HG02840 (cell line): ENCODE results near the gene DBT.
"Not testable (repeated sequence)": the region's sequence is repeated elsewhere in the genome, so short reads cannot be mapped to it uniquely, and the experiment has no call there.

ENCODE experiments used
- ATAC-seq: cut with Tn5 transposase; IDR thresholded peaks from one replicate; pipeline ENCODE4 v1.9.1; 2021; ENCODE audit warnings: mild to moderate bottlenecking, moderate library complexity, moderate number of reproducible peaks; ENCODE audit not compliant: unreplicated experiment, low FRiP score

The DBT gene

DNA sequence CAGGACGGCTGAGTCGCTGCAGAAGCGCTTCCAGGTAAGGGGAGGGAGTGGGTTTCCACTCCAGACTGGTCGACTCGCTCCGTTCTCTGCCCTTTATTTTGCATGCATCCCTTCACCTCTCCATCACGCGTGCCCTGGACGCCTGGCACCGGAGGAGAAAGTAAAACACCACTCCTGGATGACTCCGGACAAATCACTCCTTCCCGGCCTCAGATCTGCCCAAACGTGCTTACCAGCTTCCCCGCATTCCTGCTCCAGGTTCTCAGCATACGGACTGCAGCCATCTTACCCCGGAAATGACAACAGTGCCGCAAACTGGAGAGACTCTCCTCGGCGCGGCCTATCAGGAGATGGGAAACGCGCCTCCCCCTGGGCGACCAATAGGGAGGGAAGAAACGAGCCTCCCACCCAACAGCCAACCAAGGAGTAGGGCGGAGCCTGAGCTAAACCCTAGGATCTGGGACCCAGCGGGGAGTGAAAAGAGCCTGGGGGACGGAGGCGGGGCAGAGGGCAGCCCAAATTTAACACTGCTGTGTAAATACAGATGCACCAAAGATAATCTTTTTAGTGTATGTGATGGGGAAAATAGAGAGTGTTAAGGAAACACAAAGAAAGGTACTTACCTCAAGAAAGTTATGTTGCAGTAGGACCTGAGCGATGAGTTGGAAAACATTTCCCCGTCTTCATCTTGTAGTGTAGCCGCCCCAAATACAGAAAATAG lies at the start of gene DBT:
Gene DBT (minus strand): TSS at position 298 of the 721 bp plus-strand sequence. CDS start 14 bp downstream, at position 284.
- ATAC-seq, result peak; percentile 100

DNA sequence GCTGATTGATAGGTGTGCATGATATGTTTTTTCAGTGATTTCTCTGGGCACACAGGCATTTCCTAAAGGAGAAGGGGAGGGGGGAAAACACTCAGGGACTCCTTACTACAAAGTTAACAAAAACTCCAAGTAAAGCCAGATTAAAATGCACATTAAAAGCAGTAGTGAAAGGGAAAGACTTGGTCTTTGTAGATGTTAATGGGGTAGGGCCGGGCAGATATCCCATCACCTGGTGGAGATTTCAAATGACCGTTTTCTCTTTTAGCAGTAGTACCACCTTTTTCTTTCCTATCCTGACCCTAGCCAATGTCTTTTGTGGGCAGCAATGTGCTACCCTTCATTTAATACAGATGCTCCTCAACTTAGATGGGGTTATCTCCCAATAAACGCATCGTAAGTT lies 48.9 kb upstream of the DBT start:
- no peak for ATAC-seq

GRCh38 chr1:100296997-100297396 lies 47.4 kb upstream of the DBT start:
- ATAC-seq, result not testable (repeated sequence)

DNA sequence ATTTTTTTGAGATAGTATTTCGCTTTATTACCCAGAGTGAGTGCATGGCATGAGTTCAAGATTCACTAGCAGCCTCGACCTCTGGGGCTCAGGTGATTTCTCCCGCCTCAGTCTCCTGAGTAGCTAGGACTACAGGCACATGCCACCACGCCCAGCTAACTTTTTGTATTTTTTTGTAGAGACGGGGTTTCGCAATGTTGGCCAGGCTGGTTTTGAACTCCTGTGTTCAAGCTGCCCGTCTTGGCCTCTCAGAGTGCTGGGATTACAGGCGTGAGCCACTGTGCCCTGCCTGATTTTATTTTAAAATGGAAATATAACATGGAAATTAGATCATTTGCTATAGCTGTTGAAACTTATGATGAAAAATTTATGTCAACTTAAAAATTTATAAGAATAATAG lies 46.5 kb upstream of the DBT start:
- no peak for ATAC-seq

DNA sequence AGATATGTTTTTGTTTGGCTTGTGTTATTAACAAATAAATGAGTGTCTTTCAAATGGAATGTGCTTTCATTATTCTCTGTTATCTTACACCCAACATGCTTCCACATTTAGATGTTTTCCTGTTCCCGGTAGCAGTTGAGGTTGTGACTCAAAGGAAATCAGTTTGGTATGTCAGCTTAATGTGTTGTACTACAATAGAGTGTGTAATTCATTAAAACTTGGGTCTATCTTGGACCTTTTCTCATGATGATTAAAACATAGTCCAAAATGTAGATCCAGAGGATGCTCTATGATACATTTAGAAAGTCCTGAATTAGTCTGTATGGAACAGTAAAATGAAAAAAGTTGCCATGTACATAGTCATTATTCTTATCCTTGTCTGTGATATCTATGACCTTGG lies 43.1 kb upstream of the DBT start:
- ATAC-seq, result no peak

GRCh38 chr1:100290291-100290690 lies 40.7 kb upstream of the DBT start:
- ATAC-seq, result no peak

GRCh38 chr1:100287162-100287561 lies 37.5 kb upstream of the DBT start:
- no peak for ATAC-seq

DNA sequence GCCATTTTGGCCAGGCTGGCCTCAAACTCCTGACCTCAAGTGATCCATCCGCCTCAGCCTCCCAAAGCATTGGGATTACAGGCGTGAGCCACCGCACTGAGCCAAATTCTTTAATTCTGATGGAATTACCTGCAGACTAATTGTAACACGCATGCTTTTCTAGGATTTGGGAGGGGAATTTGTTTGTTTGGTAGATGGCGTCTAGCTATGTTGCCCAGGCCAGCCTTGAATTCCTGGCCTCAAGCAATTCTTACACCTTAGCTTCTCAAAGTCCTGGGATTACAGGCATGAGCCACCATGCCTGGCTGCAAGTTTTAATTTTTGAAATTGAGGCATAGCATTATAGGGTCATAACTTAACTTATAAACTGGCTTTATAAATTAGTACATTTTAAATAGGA lies 35.0 kb upstream of the DBT start:
- ATAC-seq, result no peak

GRCh38 chr1:100279954-100280682 lies 30.5 kb upstream of the DBT start:
- no peak for ATAC-seq

DNA sequence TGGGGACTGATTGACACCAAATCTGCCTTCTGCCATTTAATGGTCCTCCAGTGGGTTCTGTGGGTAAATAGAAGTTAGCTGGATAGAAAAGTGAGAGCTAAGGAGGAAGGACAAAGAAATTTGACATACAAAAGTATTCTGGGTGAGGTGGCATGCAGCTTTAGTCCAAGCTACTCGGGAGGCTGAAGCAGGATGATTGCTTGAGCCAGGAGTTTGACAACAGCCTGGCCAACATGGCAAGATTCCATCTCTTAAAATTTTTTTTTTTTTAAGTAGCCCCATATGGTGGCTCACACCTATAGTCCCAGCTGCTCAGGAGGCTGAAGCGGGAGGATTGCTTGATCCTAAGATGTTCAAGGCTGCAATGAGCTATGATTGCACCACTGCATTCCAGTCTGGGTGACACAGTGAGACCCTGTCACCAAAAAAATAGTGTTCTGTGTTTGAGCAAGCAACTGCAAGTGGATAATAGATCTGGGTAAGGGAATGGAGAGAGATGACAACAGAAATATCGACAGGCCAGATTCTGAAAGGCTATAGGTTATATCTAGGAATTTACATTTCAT lies 29.8 kb upstream of the DBT start:
- no peak for ATAC-seq

GRCh38 chr1:100277866-100278265 lies 28.2 kb upstream of the DBT start:
- no peak for ATAC-seq

GRCh38 chr1:100268202-100268601 lies 18.6 kb upstream of the DBT start:
- ATAC-seq, result no peak

DNA sequence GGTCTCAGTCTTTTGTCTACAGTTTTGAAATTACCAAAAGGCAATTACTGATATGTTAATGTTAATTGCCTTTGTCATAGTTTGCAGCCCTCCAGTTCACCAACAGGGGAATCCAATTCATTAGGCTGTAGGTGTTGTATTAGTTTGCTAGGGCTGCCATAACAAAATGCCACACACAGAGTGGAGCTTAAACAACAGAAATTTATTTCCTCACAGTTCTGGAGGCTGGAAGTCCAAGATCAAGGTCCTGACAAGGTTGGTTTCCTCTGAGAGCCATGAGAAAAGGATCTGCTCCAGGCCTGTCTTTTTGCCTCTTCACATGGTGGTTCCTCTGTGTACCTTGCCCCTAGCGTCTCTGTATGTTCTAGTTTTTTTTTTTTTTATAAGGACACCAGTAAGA lies 17.6 kb upstream of the DBT start:
- ATAC-seq, result no peak

- ATAC-seq, result peak; percentile 20
Measured at GRCh38 chr1:100266741-100267140, 17.1 kb upstream of the DBT start.

DNA sequence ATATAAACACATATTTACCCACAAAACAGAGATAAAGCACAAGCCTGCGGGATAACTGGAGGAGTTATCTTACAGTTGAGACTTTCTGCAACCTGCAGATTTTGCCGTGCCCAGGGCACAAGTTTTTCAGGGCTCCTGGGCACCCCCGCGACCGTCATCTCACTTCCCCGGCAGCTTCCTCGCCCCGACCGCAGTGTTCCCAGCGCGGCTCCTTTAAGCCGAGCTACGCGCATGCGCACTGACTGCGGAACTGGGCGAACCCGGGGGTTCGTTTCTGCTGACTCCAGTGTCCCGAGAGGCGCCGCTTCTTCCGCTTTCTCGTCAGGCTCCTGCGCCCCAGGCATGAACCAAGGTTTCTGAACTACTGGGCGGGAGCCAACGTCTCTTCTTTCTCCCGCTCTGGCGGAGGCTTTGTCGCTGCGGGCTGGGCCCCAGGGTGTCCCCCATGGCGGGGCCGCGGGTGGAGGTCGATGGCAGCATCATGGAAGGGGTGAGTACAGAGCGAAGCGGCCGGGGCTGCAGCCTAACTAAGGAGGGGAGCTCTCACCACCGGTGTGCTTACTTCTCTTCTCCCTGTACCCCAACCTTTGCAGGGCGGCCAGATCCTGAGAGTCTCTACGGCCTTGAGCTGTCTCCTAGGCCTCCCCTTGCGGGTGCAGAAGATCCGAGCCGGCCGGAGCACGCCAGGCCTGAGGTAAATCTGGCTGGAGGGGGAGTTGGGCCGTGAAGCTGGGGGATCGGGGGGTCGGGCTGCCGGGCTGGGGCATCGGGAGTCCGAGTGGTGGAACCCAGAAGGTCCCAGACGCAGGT lies 16.5 kb upstream of the DBT start, which contains the start of gene RTCA:
Gene RTCA (plus strand): TSS at position 286 of the 810 bp plus-strand sequence. CDS start 160 bp downstream, at position 446.
- ATAC-seq, result peak; percentile 99

- peak; percentile 20 for ATAC-seq
Measured at GRCh38 chr1:100265562-100265930, 15.9 kb upstream of the DBT start.

DNA sequence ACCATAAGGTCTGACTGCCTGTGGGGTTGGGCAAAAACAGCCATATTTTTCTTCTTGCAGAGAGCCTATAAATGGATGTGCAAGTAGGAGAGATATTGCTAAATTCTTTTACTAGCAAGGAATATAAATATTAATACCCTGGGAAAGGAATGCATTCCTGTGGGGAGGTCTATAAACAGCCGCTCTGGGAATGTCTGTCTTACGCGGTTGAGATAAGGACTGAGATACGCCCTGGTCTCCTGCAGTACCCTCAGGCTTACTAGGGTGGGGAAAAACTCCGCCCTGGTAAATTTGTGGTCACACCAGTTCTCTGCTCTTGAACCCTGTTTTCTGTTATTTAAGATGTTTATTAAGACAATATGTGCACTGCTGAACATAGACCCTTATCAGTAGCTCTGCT lies 14.4 kb upstream of the DBT start:
- ATAC-seq, result not testable (repeated sequence)

- no peak for ATAC-seq
Measured at GRCh38 chr1:100261686-100262085, 12.1 kb upstream of the DBT start.

DNA sequence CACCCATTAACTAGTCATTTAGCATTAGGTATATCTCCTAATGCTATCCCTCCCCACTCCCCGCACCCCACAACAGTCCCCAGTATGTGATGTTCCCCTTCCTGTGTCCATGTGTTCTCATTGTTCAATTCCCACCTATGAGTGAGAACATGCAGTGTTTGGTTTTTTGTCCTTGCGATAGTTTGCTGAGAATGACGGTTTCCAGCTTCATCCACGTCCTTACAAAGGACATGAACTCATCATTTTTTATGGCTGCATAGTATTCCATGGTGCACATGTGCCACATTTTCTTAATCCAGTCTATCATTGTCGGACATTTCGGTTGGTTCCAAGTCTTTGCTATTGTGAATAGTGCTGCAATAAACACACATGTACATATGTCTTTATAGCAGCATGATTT lies 8.8 kb upstream of the DBT start:
- ATAC-seq, result not testable (repeated sequence)

DNA sequence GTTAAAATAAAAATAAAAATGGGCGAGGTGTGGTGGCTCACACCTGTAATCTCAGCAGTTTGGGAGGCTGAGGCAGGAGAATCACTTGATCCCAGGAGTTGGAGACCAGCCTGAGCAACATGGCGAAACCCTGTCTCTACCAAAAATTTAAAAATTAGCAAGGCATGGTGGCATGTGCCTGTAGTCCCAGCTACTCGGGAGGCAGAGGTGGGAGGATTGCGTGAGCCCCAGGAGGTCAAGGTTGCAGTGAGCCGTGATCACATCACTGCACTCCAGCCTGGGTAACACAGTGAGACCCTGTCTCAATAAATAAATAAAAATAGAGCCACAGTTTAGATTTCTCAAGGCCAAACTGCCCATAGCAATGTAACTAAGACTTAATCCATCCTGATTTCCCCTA lies 6.6 kb upstream of the DBT start:
- ATAC-seq, result not testable (repeated sequence)

GRCh38 chr1:100253552-100253951 lies 3.9 kb upstream of the DBT start:
- no peak for ATAC-seq
